HL-60/S4 (cell line): ENCODE measurements around the gene HUNK.
"Not testable (repeated sequence)": the region's sequence is repeated elsewhere in the genome, so short reads cannot be mapped to it uniquely, and the experiment has no call there.

Experiments
- in situ Hi-C: fragments of 300-500 bp; cut with MboI; formaldehyde crosslinking; loops from 2 replicates; pipeline ENCODE4 v1.14.3; 2022; ENCODE audit warnings: low sequenced_read_pairs

Gene HUNK

DNA sequence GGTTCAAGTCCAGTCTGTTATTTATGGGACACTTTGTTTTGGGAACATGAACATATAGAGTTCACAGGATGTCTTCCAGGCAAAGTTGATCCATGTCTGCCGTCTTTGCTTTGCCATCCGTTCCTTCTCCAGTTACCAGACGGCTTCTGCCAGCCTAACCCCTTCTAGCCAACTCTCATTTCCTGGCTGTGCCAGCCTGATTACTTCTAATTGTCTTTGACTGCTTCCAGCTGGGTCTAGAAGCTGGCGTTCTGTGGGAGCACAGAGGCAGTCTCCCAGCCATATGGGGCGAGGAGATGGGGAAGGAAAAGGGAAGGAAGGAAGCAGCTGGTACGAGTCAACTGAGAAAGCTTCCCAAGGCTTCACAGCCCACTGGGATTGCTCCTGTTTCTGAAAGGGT is 3.1 kb upstream of the HUNK start:
- in situ Hi-C loops, result no loop called here

- in situ Hi-C loops, result no loop called here
Measured at GRCh38 chr21:31870472-31871193, 2.2 kb upstream of the HUNK start.

GRCh38 chr21:31871371-31871770 is 1.4 kb upstream of the HUNK start:
- in situ Hi-C loops, result not testable (repeated sequence)

DNA sequence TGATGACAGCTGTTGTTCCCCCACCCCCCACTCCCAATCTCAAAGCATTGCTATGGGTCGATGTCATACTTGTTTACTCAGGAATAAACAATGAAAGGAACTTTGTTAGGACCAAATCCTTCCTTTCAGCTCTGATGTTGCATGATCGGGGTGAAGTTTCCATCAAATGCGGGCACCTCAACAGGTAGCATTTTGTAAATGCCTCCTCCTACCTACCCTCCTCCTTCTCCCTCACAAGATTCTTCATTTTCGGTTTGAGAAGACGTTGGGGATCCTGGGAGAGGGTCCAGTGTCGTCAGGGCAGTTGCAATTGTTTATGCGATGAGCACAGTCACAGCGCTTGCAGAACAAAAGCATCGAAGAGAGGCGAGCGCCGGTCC is 758 bp upstream of the HUNK start:
- in situ Hi-C loops, result no loop called here

DNA sequence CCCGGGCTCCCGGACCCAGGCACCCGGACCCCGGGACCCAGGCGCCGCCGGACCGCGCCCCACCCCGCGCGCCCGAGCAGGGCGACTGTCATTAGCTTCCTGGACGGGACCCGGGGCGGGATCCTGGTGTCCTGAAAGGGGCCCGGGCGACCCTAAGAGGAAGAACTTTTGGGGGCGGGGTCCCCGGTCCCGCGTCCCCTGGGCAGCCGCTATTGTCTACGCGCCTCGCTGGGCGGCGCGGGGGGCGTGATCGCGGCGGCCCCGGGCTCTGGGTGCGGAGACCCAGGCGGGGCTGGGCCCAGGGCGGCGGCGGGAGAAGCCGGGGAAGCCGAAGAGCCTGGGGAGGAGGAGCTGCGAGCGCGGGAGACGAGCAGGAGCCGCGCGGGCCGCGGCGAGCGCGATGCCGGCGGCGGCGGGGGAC is 465 bp downstream of the HUNK start:
- in situ Hi-C loops, result no loop called here

GRCh38 chr21:31873696-31874599 is 1.1 kb downstream of the HUNK start:
- in situ Hi-C loops, result no loop called here

DNA sequence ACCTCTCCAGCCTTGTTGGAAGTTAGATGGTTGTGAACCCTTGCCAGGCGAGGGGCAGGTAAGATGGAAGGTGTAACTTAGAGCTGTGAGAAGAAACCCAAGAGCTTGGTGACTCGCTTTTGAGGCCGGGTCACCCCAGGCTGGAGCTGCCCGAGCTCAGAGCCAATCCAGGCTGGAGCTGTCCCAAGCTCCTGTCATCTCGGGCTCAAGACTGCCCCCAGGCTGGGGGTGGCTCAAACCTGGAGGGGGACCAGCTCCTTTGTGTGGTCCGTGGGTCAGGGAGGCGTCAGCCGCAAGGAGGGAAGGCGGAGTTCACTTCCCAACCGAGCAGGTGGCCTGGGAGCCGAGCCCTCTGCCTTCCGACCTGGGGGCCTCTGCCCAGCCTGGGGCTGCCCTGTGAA is 2.0 kb downstream of the HUNK start:
- in situ Hi-C loops, result no loop called here

GRCh38 chr21:31875496-31876015 is 2.7 kb downstream of the HUNK start:
- in situ Hi-C loops, result no loop called here

- in situ Hi-C loops, result no loop called here
Measured at GRCh38 chr21:31877463-31877957, 4.7 kb downstream of the HUNK start.

- in situ Hi-C loops, result no loop called here
Measured at GRCh38 chr21:31878831-31879230, 6.0 kb downstream of the HUNK start.

DNA sequence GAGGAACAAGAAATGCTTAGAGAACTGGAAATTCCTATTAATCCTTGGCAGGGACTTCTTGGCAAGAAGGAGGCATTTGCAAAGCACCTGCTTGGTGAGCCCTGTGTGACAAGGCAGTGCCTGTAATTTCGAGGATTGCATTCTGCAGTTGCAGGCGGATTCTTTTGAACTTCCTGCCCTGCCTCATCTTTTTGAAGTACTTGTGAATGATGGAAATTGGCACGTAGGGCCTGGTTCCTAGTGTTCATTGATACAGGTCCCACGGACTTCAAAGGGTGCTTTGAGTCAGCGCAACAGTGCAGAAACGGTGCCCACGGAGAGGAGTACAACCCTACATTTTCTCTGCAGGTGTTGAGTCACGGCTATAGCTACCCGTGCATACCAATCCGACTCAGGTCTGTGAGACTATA is 6.4 kb downstream of the HUNK start:
- in situ Hi-C loops, result no loop called here

DNA sequence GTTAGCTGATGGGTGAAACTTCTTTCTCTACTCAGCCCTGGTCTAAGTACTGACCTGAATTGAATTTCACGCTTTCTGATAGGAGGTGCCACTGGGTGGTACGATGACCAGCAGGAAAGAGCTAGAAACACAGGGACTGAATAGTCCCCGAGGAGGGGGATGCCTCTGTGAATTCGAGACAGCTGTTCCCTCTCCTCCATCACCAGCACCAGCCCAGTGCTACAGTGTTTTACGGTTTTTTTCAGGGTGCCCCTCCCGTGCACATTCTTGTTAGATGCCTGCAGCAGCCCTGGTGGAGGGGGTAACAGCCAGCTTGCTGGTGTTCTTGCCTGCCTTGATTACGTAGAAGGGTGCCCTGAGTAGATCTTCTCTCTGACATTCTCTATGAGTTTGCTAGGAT is 7.1 kb downstream of the HUNK start:
- in situ Hi-C loops, result no loop called here

DNA sequence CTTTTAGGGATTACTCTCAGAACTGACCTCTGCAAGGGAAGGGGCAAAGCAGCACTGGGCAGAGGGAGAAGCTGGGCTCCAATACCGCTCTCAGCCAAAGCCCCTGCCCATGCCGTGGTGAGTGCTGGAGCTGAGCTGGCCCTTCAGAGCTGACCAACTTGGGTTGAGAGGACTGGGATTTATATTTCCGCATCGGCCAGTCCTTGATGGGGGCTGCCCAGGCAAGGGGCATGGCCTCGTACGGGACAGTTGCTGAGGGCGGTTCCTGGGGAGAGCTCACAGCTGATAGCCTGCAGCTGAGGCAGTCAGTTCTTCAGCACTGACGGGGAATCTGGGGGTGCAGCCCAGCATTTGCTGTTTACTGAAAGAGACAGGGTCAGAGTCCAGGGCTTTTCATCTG is 8.0 kb downstream of the HUNK start:
- in situ Hi-C loops, result no loop called here

DNA sequence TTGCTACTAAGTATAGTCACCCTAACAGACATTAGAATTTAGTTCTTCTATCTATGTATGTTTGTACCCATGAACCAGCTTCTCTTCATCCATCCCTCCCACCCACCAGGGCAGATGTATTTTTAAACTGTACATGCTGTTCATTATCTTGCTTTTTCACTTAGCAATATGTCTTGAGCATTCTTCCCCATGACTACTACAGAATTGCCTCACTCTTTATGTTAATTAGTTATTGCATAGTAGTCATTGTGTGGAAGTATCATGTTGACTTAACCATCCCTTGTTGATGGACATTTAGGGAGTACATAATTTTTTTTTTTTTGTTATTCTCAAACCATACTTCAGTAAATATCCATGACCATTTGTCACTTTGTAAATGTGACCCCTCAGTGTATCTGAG is 9.9 kb downstream of the HUNK start:
- in situ Hi-C loops, result no loop called here

DNA sequence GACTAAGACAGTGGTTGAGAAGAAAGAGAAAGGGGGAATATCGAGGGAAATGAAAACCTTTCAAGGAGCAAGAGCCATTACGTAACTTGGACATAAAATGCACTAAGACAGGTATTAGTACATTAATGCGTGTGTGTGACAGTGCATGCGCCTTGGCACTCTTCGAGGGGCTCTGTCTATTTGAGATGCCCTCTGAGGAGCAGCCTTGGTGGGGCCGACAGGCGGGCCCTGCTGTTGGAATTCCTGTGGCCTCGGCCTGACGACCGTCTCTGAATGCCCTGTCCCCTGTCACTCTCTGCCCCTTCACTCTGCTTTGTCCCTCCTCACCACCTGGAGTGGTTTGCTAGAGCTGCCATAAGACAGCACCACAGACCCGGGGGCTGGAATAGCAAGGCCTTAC is 12.3 kb downstream of the HUNK start:
- in situ Hi-C loops, result no loop called here

DNA sequence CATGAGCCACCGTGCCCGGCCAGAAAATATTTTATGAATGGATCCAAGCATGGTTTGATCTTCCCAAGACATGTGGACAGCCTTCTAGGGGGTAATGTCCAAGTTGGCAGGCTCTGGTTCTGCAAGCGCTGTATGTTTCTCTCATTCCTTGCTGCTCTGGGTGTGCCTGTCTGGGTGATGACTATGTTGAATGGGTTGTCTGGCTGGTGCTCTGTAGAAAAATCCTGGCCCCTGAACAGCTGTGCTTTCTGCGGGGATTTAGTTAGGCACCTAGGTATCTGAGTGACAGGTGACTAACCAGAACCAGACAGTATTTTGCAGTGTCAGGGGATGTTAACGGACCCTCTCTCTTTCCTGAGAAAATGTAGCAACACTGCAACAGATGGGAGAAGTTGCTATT is 14.1 kb downstream of the HUNK start:
- in situ Hi-C loops, result no loop called here

DNA sequence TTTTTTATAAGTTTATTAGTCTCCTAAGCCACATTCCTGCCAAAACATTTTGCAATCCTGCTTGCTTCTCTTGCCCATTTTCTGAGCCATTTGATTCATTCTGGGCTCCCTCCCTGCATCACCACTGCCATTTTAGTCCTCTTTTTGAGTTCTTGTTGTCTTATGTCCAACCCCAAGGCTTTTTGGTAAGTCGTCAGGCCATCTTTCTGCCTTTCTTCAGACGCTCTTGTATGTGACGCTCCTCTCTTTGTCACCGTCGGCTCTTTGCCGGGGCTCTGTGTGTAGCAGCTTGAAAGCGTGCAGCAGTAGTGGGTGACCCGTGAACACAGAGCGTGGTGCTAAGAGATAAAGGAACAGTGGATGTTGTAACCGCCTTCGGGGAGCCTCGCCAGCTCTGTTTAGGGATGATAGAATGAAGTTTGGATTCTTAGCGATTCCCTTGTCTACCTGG is 14.6 kb downstream of the HUNK start:
- in situ Hi-C loops, result no loop called here

GRCh38 chr21:31888936-31889371 is 16.1 kb downstream of the HUNK start:
- in situ Hi-C loops, result no loop called here

- in situ Hi-C loops, result no loop called here
Measured at GRCh38 chr21:31889460-31889859, 16.6 kb downstream of the HUNK start.

DNA sequence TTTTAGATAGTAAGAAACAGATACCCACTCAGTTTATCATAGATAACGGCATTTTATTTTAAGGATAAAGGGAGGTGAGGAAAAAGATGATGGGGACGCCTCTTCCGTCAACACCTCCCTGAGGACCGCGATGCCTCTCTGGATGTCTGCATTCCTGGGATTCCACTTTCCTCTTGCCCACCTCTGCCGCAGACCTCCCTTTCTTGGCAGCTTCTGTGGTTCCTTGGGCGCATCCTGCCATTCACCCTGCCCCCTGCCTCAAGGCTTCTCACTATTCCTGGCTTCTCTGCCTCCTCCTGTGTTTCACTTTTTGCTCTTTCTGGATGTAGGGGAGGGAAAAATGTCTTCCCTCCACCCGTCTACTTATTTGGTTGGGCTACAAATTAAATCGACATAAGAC is 19.9 kb downstream of the HUNK start:
- in situ Hi-C loops, result no loop called here

DNA sequence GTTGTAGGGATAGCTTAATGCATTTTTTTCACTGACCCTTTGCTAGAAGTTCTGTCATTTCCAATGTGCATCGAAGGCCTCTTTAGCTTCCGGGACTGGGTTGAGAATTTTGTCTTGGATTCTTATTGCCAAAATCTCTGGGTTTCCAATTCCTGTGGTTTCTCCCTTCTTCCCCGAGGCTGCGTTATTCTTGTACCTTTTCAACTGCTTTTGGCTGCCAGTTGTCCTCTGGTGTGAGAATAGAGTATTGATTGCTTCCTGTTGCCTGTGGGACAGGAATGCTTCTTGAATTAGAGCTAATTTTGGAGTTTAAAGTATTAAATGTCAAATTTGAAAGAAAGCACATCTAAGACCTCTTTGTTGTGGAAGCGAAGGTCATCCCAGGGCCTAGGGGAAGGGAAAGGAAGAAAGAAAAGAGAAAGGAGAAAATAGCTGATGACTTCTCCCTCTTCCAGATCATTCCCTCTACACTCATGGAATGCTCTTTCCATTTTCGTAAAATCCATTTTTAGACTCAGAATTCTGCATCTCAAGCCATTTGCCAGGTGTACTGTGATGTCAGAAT is 21.1 kb downstream of the HUNK start:
- in situ Hi-C loops, result no loop called here
